ENCODE data around the gene KLRF1. TPM values are rescaled to one million over a fixed set of nuclear protein-coding genes. Genes with fewer than 3 reads are reported as not detected.

KLRF1 gene
- total RNA-seq, 1 experiment from 2014 or later = not detected

GRCh38 chr12:9797722-9798619, 29.3 kb upstream of the KLRF1 start:
- H3K9ac ChIP-seq (ENCODE audit: low read length) = no peak overlapping the region
- no peak overlapping the region for H2AFZ ChIP-seq (ENCODE audit: low read length)
- H3K36me3 ChIP-seq (ENCODE audit: insufficient read depth, low read length) = no peaks in the 10 kb centered on the region
- H3K9me2 ChIP-seq (replicated peaks; ENCODE audit: insufficient read depth, low read length) = no peaks in the 10 kb centered on the region
- H3K4me3 ChIP-seq (ENCODE audit: low read length) = no peak overlapping the region
- peaks cover 12% of the 10 kb centered on the region for H3K4me1 ChIP-seq (ENCODE audit: low read length)
- no peaks in the 10 kb centered on the region for H3K27me3 ChIP-seq (ENCODE audit: low read length)
- no peaks in the 10 kb centered on the region for H3K9me3 ChIP-seq (ENCODE audit: low read length)
- no peaks in the 10 kb centered on the region for H4K20me1 ChIP-seq (ENCODE audit: insufficient read depth, low read depth, low read length)
- peak; percentile 71 for DNase-seq
- H3K4me2 ChIP-seq (ENCODE audit: low read depth, low read length, poor library complexity, severe bottlenecking) = no peak overlapping the region
- no peaks in the 10 kb centered on the region for H3K79me2 ChIP-seq (ENCODE audit: low read length)
- H3K27ac ChIP-seq (ENCODE audit: low read length) = no peak overlapping the region

GRCh38 chr12:9799961-9800360, 27.3 kb upstream of the KLRF1 start:
- Histone ChIP-seq H3K27ac (ENCODE audit: low read length) (no peak overlapping the region), H4K20me1 (ENCODE audit: insufficient read depth, low read depth, low read length) (no peaks in the 10 kb centered on the region), H3K27me3 (ENCODE audit: low read length) (no peaks in the 10 kb centered on the region), H3K36me3 (ENCODE audit: insufficient read depth, low read length) (no peaks in the 10 kb centered on the region), H3K79me2 (ENCODE audit: low read length) (no peaks in the 10 kb centered on the region), H3K9me3 (ENCODE audit: low read length) (no peaks in the 10 kb centered on the region), H3K4me1 (ENCODE audit: low read length) (no peaks in the 10 kb centered on the region), H3K4me2 (ENCODE audit: low read depth, low read length, poor library complexity, severe bottlenecking) (no peak overlapping the region), H3K4me3 (ENCODE audit: low read length) (no peak overlapping the region), H3K9ac (ENCODE audit: low read length) (no peak overlapping the region), H2AFZ (ENCODE audit: low read length) (no peak overlapping the region), H3K9me2 (replicated peaks; ENCODE audit: insufficient read depth, low read length) (no peaks in the 10 kb centered on the region)
- DNase-seq = no peak

GRCh38 chr12:9805883-9806282, 21.4 kb upstream of the KLRF1 start:
- no peaks in the 10 kb centered on the region for H3K9me2 ChIP-seq (replicated peaks; ENCODE audit: insufficient read depth, low read length)
- H3K27me3 ChIP-seq (ENCODE audit: low read length) = no peaks in the 10 kb centered on the region
- H4K20me1 ChIP-seq (ENCODE audit: insufficient read depth, low read depth, low read length) = no peaks in the 10 kb centered on the region
- no peak overlapping the region for H2AFZ ChIP-seq (ENCODE audit: low read length)
- H3K36me3 ChIP-seq (ENCODE audit: insufficient read depth, low read length) = no peaks in the 10 kb centered on the region
- H3K27ac ChIP-seq (ENCODE audit: low read length) = no peak overlapping the region
- DNase-seq = no peak
- H3K9me3 ChIP-seq (ENCODE audit: low read length) = no peaks in the 10 kb centered on the region
- H3K4me1 ChIP-seq (ENCODE audit: low read length) = no peaks in the 10 kb centered on the region
- no peak overlapping the region for H3K4me3 ChIP-seq (ENCODE audit: low read length)
- H3K9ac ChIP-seq (ENCODE audit: low read length) = no peak overlapping the region
- no peaks in the 10 kb centered on the region for H3K79me2 ChIP-seq (ENCODE audit: low read length)
- no peak overlapping the region for H3K4me2 ChIP-seq (ENCODE audit: low read depth, low read length, poor library complexity, severe bottlenecking)

GRCh38 chr12:9806714-9807113, 20.6 kb upstream of the KLRF1 start:
- no peak overlapping the region for H3K9ac ChIP-seq (ENCODE audit: low read length)
- no peak overlapping the region for H3K27ac ChIP-seq (ENCODE audit: low read length)
- no peak overlapping the region for H3K4me2 ChIP-seq (ENCODE audit: low read depth, low read length, poor library complexity, severe bottlenecking)
- H3K4me3 ChIP-seq (ENCODE audit: low read length) = no peak overlapping the region
- no peaks in the 10 kb centered on the region for H3K36me3 ChIP-seq (ENCODE audit: insufficient read depth, low read length)
- no peak overlapping the region for H2AFZ ChIP-seq (ENCODE audit: low read length)
- no peaks in the 10 kb centered on the region for H3K9me3 ChIP-seq (ENCODE audit: low read length)
- H3K27me3 ChIP-seq (ENCODE audit: low read length) = no peaks in the 10 kb centered on the region
- no peaks in the 10 kb centered on the region for H3K4me1 ChIP-seq (ENCODE audit: low read length)
- DNase-seq = no peak
- H4K20me1 ChIP-seq (ENCODE audit: insufficient read depth, low read depth, low read length) = no peaks in the 10 kb centered on the region
- H3K9me2 ChIP-seq (replicated peaks; ENCODE audit: insufficient read depth, low read length) = no peaks in the 10 kb centered on the region
- H3K79me2 ChIP-seq (ENCODE audit: low read length) = no peaks in the 10 kb centered on the region

DNA sequence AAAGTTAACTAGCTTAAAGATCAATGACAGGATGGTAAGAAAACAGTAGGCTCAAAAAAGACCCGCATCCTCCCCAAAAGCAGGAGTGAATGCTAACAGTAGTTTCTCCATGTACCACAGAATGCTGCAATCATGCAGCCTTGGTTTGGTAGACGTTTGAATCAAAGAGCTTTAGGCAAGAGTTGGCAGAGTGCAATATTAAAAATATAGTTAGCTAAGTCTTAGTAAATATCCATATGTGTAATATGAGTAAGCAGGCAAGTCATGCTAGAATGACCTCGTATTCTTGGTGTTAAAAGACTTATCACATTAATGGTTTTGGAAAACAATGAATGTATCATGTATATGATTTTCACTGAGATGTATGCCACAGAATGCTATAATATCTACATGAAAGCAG, 18.8 kb upstream of the KLRF1 start:
- no peaks in the 10 kb centered on the region for H3K27me3 ChIP-seq (ENCODE audit: low read length)
- H4K20me1 ChIP-seq (ENCODE audit: insufficient read depth, low read depth, low read length) = no peaks in the 10 kb centered on the region
- no peaks in the 10 kb centered on the region for H3K36me3 ChIP-seq (ENCODE audit: insufficient read depth, low read length)
- H3K79me2 ChIP-seq (ENCODE audit: low read length) = no peaks in the 10 kb centered on the region
- no peaks in the 10 kb centered on the region for H3K9me2 ChIP-seq (replicated peaks; ENCODE audit: insufficient read depth, low read length)
- H2AFZ ChIP-seq (ENCODE audit: low read length) = no peak overlapping the region
- H3K9me3 ChIP-seq (ENCODE audit: low read length) = no peaks in the 10 kb centered on the region
- DNase-seq = no peak
- no peak overlapping the region for H3K9ac ChIP-seq (ENCODE audit: low read length)
- H3K4me3 ChIP-seq (ENCODE audit: low read length) = no peak overlapping the region
- H3K27ac ChIP-seq (ENCODE audit: low read length) = no peak overlapping the region
- H3K4me1 ChIP-seq (ENCODE audit: low read length) = no peaks in the 10 kb centered on the region
- no peak overlapping the region for H3K4me2 ChIP-seq (ENCODE audit: low read depth, low read length, poor library complexity, severe bottlenecking)

- Histone ChIP-seq H3K4me2 (ENCODE audit: low read depth, low read length, poor library complexity, severe bottlenecking) (no peak overlapping the region), H3K36me3 (ENCODE audit: insufficient read depth, low read length) (no peaks in the 10 kb centered on the region), H3K27ac (ENCODE audit: low read length) (no peak overlapping the region), H3K4me3 (ENCODE audit: low read length) (no peak overlapping the region), H3K4me1 (ENCODE audit: low read length) (peaks cover 3% of the 10 kb centered on the region; the same call in 1 of the 2 replicates), H3K79me2 (ENCODE audit: low read length) (no peaks in the 10 kb centered on the region), H3K27me3 (ENCODE audit: low read length) (no peaks in the 10 kb centered on the region), H3K9ac (ENCODE audit: low read length) (no peak overlapping the region), H2AFZ (ENCODE audit: low read length) (no peak overlapping the region), H3K9me3 (ENCODE audit: low read length) (no peaks in the 10 kb centered on the region), H3K9me2 (replicated peaks; ENCODE audit: insufficient read depth, low read length) (no peaks in the 10 kb centered on the region), H4K20me1 (ENCODE audit: insufficient read depth, low read depth, low read length) (no peaks in the 10 kb centered on the region)
- DNase-seq = no peak
These were observed 17.9 kb upstream of the KLRF1 start for GRCh38 chr12:9809338-9809737.

DNA sequence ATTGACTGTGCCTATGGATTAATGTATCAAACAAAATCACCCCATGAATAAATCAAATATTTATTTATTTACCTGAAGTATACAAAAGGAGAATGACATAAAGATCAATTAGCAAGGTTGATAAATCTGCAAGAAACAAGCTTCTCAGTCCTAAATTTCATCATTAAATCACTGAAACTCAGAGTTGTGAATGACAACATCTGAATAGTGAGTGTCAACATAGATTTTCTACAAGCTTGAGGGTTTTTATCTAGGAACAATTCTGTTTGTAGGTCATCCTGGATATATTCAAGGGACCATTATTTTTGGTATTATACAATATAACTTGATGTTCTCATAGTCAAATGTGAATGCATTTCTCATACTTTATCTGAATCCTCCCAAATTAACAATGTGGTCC, 17.4 kb upstream of the KLRF1 start:
- no peaks in the 10 kb centered on the region for H3K9me2 ChIP-seq (replicated peaks; ENCODE audit: insufficient read depth, low read length)
- H3K9me3 ChIP-seq (ENCODE audit: low read length) = no peaks in the 10 kb centered on the region
- H3K27me3 ChIP-seq (ENCODE audit: low read length) = no peaks in the 10 kb centered on the region
- H3K4me1 ChIP-seq (ENCODE audit: low read length) = peaks cover 3% of the 10 kb centered on the region; the same call in 1 of the 2 replicates
- no peaks in the 10 kb centered on the region for H4K20me1 ChIP-seq (ENCODE audit: insufficient read depth, low read depth, low read length)
- DNase-seq = no peak
- no peak overlapping the region for H2AFZ ChIP-seq (ENCODE audit: low read length)
- H3K4me3 ChIP-seq (ENCODE audit: low read length) = no peak overlapping the region
- H3K36me3 ChIP-seq (ENCODE audit: insufficient read depth, low read length) = no peaks in the 10 kb centered on the region
- H3K4me2 ChIP-seq (ENCODE audit: low read depth, low read length, poor library complexity, severe bottlenecking) = no peak overlapping the region
- H3K9ac ChIP-seq (ENCODE audit: low read length) = no peak overlapping the region
- no peaks in the 10 kb centered on the region for H3K79me2 ChIP-seq (ENCODE audit: low read length)
- no peak overlapping the region for H3K27ac ChIP-seq (ENCODE audit: low read length)

DNA sequence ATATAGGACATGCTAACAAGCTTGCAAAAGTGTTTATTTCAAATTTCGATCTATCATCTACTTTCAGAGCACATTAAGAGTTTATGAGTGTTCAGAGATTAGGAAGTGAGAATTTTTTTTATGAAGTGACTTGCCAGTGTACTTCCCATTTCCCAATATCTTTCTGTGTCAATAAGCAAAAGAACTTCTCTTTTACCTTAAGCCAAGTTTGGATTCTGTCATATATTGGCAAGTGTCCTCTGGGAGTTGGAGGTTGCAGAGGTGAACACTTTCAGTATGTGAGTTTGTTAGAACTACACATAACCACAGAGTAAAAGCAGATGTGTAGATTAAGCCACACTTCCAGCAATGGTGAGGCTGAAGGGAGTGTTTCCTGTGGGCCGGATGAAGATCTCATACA, 16.6 kb upstream of the KLRF1 start:
- Histone ChIP-seq H3K79me2 (ENCODE audit: low read length) (no peaks in the 10 kb centered on the region), H3K27me3 (ENCODE audit: low read length) (no peaks in the 10 kb centered on the region), H3K9ac (ENCODE audit: low read length) (no peak overlapping the region), H3K9me2 (replicated peaks; ENCODE audit: insufficient read depth, low read length) (no peaks in the 10 kb centered on the region), H3K36me3 (ENCODE audit: insufficient read depth, low read length) (no peaks in the 10 kb centered on the region), H3K4me1 (ENCODE audit: low read length) (peaks cover 3% of the 10 kb centered on the region; the same call in 1 of the 2 replicates), H3K4me3 (ENCODE audit: low read length) (no peak overlapping the region), H3K9me3 (ENCODE audit: low read length) (no peaks in the 10 kb centered on the region), H3K4me2 (ENCODE audit: low read depth, low read length, poor library complexity, severe bottlenecking) (no peak overlapping the region), H3K27ac (ENCODE audit: low read length) (no peak overlapping the region), H4K20me1 (ENCODE audit: insufficient read depth, low read depth, low read length) (no peaks in the 10 kb centered on the region), H2AFZ (ENCODE audit: low read length) (no peak overlapping the region)
- no peak for DNase-seq
